Measurements from ENCODE around the gene GNA12.

GRCh38 chr7:2833083-2833910 lies 10.8 kb downstream of the GNA12 start:
- TF ChIP-seq, protein P1, sequence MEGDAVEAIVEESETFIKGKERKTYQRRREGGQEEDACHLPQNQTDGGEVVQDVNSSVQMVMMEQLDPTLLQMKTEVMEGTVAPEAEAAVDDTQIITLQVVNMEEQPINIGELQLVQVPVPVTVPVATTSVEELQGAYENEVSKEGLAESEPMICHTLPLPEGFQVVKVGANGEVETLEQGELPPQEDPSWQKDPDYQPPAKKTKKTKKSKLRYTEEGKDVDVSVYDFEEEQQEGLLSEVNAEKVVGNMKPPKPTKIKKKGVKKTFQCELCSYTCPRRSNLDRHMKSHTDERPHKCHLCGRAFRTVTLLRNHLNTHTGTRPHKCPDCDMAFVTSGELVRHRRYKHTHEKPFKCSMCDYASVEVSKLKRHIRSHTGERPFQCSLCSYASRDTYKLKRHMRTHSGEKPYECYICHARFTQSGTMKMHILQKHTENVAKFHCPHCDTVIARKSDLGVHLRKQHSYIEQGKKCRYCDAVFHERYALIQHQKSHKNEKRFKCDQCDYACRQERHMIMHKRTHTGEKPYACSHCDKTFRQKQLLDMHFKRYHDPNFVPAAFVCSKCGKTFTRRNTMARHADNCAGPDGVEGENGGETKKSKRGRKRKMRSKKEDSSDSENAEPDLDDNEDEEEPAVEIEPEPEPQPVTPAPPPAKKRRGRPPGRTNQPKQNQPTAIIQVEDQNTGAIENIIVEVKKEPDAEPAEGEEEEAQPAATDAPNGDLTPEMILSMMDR (IDR thresholded peaks at IDR 0.05; ENCODE audit: low read depth, low read length, poor library complexity, severe bottlenecking): no peak
- TF ChIP-seq EZH2phosphoT487 (IDR thresholded peaks at IDR 0.05; ENCODE audit: borderline replicate concordance, low read length): no peak
